Pancreas (tissue), 10 donors: ENCODE measurements around the gene CALM3. TPM values are rescaled to one million over a fixed set of nuclear protein-coding genes. Genes with fewer than 3 reads are reported as not detected.
A peak's percentile ranks its signal among the peaks of the same experiment; 100 is the strongest.

Experiments
- ATAC-seq, 4 donors: fragments of 200-7000 bp; cut with Tn5 transposase; one replicate each; pipeline versions ENCODE4 v1.8.0 to v1.9.1; 2020; ENCODE audit warnings: mild to moderate bottlenecking in 4 of 4, moderate library complexity in 4 of 4
- DNase-seq, 6 donors: peaks; one replicate each; pipeline ENCODE4 v3.0.0-alpha.2; 2020
- FAIRE-seq: peaks from 2 replicates; lab custom pipeline; 2012; peaks lifted over from hg19 to GRCh38; lab: Jason Lieb, UNC
- H3K27ac ChIP-seq, 4 donors: fragments of 200-600 bp; sonication (generic); 1 replicate in 3 of 4; 2 replicates in 1 of 4; pipeline versions ENCODE4 v1.5.0 to v1.8.0; 2020
- H3K27me3 ChIP-seq, 4 donors: fragments of 200-600 bp; one replicate each; pipeline ENCODE4 v1.8.0; 2021
- H3K36me3 ChIP-seq, 3 donors: fragments of 200-600 bp; sonication (generic) in 1 of 3; one replicate each; pipeline versions ENCODE4 v1.5.0 to v1.8.0; 2020 to 2021
- H3K4me1 ChIP-seq, 3 donors: fragments of 200-600 bp; one replicate each; pipeline ENCODE4 v1.8.0; 2021
- H3K4me3 ChIP-seq, 4 donors: fragments of 200-600 bp; sonication (generic) in 2 of 4; one replicate each; pipeline versions ENCODE4 v1.5.0 to v1.8.0; 2020 to 2021
- H3K9me3 ChIP-seq, 4 donors: fragments of 200-600 bp; one replicate each; pipeline ENCODE4 v1.8.0; 2021
- WGBS, 2 donors: extraction: QIAGEN DNeasy Blood & Tissue Kit; methylation state at CpG; one replicate each; pipeline ENCODE4 v1.1.7; 2013; 5-methylcytosine and 5-hydroxymethylcytosine counted together
- intact Hi-C, 3 donors: fragments of 100-400 bp; cut with DNase I; formaldehyde crosslinking; loops; one replicate each; pipeline versions ENCODE4 v1.11.1 to v1.14.2; 2022
- polyA plus RNA-seq, 2 donors: library from polyadenylated mRNA; stranded (reverse); fragments of 200-250 nt; gene quantifications; one replicate each; pipeline ENCODE4 v1.2.3, GENCODE V29; 2013
- total RNA-seq, 6 donors: library from RNA; stranded (reverse); fragmentation: NEBNext Ultra II Directional in 4 of 6; extraction: Animal tissue kit (Norgen Biotek cat#: 25700) in 4 of 6; gene quantifications; one replicate each; pipeline versions ENCODE4 v1.2.1 to v1.2.4, GENCODE V29; 2021 to 2023
- TF ChIP-seq, protein P1 (sequence below), 4 donors: fragments of 200-600 bp; sonication (generic) in 3 of 4; IDR thresholded peaks; one replicate each; pipeline versions ENCODE4 v1.5.0 to v1.8.0; 2021; ENCODE audit warnings: antibody characterized with exemption in 4 of 4
- donor health status: healthy with polysubstance abuse.
- donor health status: DM: no; HTN: no; CAD: no; lungs with moderate emphysema.
- donor health status: DM: no; HTN: no; CAD: no.
- donor health status: control.
- donor health status: control.
- donor health status: Bipolar disorder and iron deficiency.
- donor health status: DM: yes; HTN: yes; CAD: no.
- donor health status: DM: no; HTN: no; CAD: no.
- donor health status: DM: no; HTN: no; CAD: no.
- donor health status: DM: yes; HTN: yes; CAD: no.

Gene CALM3
- total and polyA plus RNA-seq, 8 donors = 59.6 to 127 (median 89.8) TPM

GRCh38 chr19:46609511-46610412 lies 8.6 kb downstream of the CALM3 start:
- no peak overlapping the region for H3K4me3 ChIP-seq
- H3K4me1 ChIP-seq = no peaks in the 10 kb centered on the region
- peak in 1 of 6 donors; percentile 50 for DNase-seq
- no peaks in the 10 kb centered on the region for H3K9me3 ChIP-seq
- 87% methylated on average over 30 of the region's 30 CpGs for WGBS, 2 donors
- no peak for FAIRE-seq
- TF ChIP-seq, protein P1, sequence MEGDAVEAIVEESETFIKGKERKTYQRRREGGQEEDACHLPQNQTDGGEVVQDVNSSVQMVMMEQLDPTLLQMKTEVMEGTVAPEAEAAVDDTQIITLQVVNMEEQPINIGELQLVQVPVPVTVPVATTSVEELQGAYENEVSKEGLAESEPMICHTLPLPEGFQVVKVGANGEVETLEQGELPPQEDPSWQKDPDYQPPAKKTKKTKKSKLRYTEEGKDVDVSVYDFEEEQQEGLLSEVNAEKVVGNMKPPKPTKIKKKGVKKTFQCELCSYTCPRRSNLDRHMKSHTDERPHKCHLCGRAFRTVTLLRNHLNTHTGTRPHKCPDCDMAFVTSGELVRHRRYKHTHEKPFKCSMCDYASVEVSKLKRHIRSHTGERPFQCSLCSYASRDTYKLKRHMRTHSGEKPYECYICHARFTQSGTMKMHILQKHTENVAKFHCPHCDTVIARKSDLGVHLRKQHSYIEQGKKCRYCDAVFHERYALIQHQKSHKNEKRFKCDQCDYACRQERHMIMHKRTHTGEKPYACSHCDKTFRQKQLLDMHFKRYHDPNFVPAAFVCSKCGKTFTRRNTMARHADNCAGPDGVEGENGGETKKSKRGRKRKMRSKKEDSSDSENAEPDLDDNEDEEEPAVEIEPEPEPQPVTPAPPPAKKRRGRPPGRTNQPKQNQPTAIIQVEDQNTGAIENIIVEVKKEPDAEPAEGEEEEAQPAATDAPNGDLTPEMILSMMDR (IDR thresholded peaks at IDR 0.05) = no peak
- H3K27me3 ChIP-seq = no peaks in the 10 kb centered on the region
- no peak overlapping the region for H3K27ac ChIP-seq
- ATAC-seq = no peak
- peaks cover 0 to 46% (median 27%) of the 10 kb centered on the region in 3 donors for H3K36me3 ChIP-seq
- intact Hi-C loops = loop anchor here in 2 of 3 donors (5.0 kb wide), 1 partner anchor 53 kb away; the partner anchor contains the start of gene DACT3 (in 2 of the 2)

GRCh38 chr19:46610413-46610775 lies 9.3 kb downstream of the CALM3 start:
- Histone ChIP-seq H3K4me3 (no peak overlapping the region), H3K36me3 (peaks cover 0 to 45% (median 27%) of the 10 kb centered on the region in 3 donors), H3K4me1 (no peaks in the 10 kb centered on the region), H3K27me3 (no peaks in the 10 kb centered on the region), H3K27ac (no peak overlapping the region), H3K9me3 (no peaks in the 10 kb centered on the region)
- WGBS, 2 donors = 61 to 67% methylated on average over 4 to 5 of the region's 5 CpGs
- ATAC-seq = no peak
- FAIRE-seq = no peak
- TF ChIP-seq, protein P1 (IDR thresholded peaks at IDR 0.05) = no peak
- peak in 1 of 6 donors; percentile 8 for DNase-seq
- intact Hi-C loops = loop anchor here in 2 of 3 donors (5.0 kb wide), 1 partner anchor 52 kb away; the partner anchor contains the start of gene DACT3 (in 2 of the 2)

DNA sequence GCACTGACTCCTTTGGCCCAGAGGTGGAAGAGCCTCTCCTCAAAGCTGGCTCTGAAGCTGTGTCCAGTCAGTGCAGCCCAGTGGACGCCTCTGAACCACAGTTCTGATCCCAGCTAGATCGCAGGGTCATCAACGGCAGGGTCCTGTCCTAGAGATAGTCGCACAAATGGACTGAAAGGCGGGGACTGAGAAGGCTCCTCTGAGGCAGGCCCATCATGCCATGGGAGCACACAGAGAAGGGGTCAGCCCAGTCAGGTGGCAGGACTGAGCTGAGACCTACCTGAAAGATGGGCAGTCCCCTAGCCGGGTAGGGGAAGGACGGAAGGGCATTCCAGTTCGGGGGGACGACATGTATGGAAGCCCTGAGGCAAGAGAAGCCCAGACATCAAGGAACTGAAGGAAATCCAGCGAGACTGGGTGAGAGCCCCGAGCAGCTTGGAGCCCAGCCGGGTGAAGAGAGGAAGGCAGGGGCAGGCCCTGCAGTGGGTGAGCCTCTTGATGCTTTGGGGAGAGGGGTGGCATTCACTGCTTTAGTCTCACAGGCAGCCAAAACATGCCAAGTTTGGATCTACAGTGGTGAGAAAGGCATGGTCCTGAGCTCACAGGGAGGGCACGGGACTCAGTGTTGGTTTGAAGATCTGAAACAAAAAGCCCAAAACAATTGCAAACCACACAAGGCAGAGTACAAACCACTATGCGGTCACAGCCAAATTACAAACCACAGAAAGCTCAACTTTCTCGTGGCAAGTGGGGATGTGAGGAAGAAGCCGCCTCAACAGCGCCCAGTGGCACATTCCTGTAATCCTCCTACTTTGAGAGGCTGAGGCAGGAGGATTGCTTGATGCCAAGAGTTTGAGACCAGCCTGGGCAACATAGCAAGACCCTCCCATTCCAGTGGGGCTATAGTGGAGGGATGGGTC lies 10.0 kb downstream of the CALM3 start:
- H3K4me1 ChIP-seq = no peaks in the 10 kb centered on the region
- intact Hi-C loops = loop anchor here in 2 of 3 donors (5.0 kb wide), 1 partner anchor 51 kb away; the partner anchor contains the start of gene DACT3 (in 2 of the 2)
- no peak for FAIRE-seq
- H3K36me3 ChIP-seq = peaks cover 0 to 38% (median 25%) of the 10 kb centered on the region in 3 donors
- TF ChIP-seq, protein P1 (IDR thresholded peaks at IDR 0.05) = no peak
- H3K9me3 ChIP-seq = no peaks in the 10 kb centered on the region
- ATAC-seq = no peak
- H3K27ac ChIP-seq = no peak overlapping the region
- peak in 2 of 6 donors; percentile 14 to 33 for DNase-seq
- 74 to 79% methylated on average over 17 of the region's 17 CpGs for WGBS, 2 donors
- H3K4me3 ChIP-seq = no peak overlapping the region
- H3K27me3 ChIP-seq = no peaks in the 10 kb centered on the region

- no peak overlapping the region for H3K27ac ChIP-seq
- 66 to 84% methylated on average over 6 of the region's 6 CpGs for WGBS, 2 donors
- FAIRE-seq = no peak
Observed at GRCh38 chr19:46611776-46612175, 10.6 kb downstream of the CALM3 start.

More at GRCh38 chr19:46611776-46612175, 10.6 kb downstream of the CALM3 start:
- no peaks in the 10 kb centered on the region for H3K9me3 ChIP-seq
- H3K36me3 ChIP-seq = peaks cover 0 to 32% (median 24%) of the 10 kb centered on the region in 3 donors
- H3K4me3 ChIP-seq = no peak overlapping the region
- no peaks in the 10 kb centered on the region for H3K27me3 ChIP-seq
- intact Hi-C loops = loop anchor here in 2 of 3 donors (5.0 kb wide), 1 partner anchor 51 kb away; the partner anchor contains the start of gene DACT3 (in 2 of the 2)
- H3K4me1 ChIP-seq = peaks cover 1 to 6% (median 3%) of the 10 kb centered on the region in 3 donors
- ATAC-seq = no peak
- TF ChIP-seq, protein P1 (IDR thresholded peaks at IDR 0.05) = no peak
- peak in 1 of 6 donors; percentile 40 for DNase-seq
